GM23338 (cell line): ENCODE results near the gene UBA5. TPM values are rescaled to one million over a fixed set of nuclear protein-coding genes. Genes with fewer than 3 reads are reported as not detected.
A peak's percentile ranks its signal among the peaks of the same experiment; 100 is the strongest.
"Not testable (repeated sequence)": the region's sequence is repeated elsewhere in the genome, so short reads cannot be mapped to it uniquely, and the experiment has no call there.

Source experiments
- ATAC-seq: fragments of 200-7000 bp; cut with Tn5 transposase; 3 replicates; pipeline ENCODE4 v1.9.1; 2020
- DNase-seq: peaks from one replicate; pipeline ENCODE4 v3.0.0-alpha.2; 2015; ENCODE audit warnings: low spot score
- H2AFZ ChIP-seq: fragments of 200-600 bp; sonication (generic); 2 replicates; pipeline ENCODE4 v1.8.0; 2016; ENCODE audit warnings: antibody characterized with exemption, mild to moderate bottlenecking, moderate library complexity
- H3F3A ChIP-seq: fragments of 200-600 bp; sonication (generic); replicated peaks from 2 replicates; pipeline ENCODE4 v1.8.0; 2017; ENCODE audit warnings: antibody characterized with exemption, mixed run types, low read depth
- H3K27ac ChIP-seq: fragments of 200-600 bp; sonication (generic); 2 replicates; pipeline ENCODE4 v1.6.1; 2016; ENCODE audit warnings: low read depth
- H3K27me3 ChIP-seq: fragments of 200-600 bp; sonication (generic); 2 replicates; pipeline ENCODE4 v1.8.0; 2016; ENCODE audit warnings: mild to moderate bottlenecking, mixed run types, moderate library complexity; ENCODE audit not compliant: insufficient read depth
- H3K36me3 ChIP-seq: fragments of 200-600 bp; sonication (generic); 2 replicates; pipeline ENCODE4 v1.8.0; 2016; ENCODE audit warnings: mild to moderate bottlenecking; ENCODE audit not compliant: insufficient read depth
- H3K4me1 ChIP-seq: fragments of 200-600 bp; sonication (generic); 2 replicates; pipeline ENCODE4 v1.8.0; 2016; ENCODE audit warnings: mild to moderate bottlenecking, moderate library complexity; ENCODE audit not compliant: insufficient read depth
- H3K4me2 ChIP-seq: fragments of 200-600 bp; sonication (generic); 2 replicates; pipeline ENCODE4 v1.7.1; 2017; ENCODE audit warnings: mixed run types
- H3K4me3 ChIP-seq: fragments of 200-600 bp; sonication (generic); 2 replicates; pipeline ENCODE4 v1.6.1; 2016; ENCODE audit warnings: mixed run types
- H3K79me2 ChIP-seq: fragments of 200-600 bp; sonication (generic); replicated peaks from 2 replicates; pipeline ENCODE4 v1.8.0; 2017; ENCODE audit warnings: mild to moderate bottlenecking; ENCODE audit not compliant: insufficient read depth
- H3K9me2 ChIP-seq: fragments of 200-600 bp; sonication (generic); 2 replicates; pipeline ENCODE4 v1.8.0; 2017; ENCODE audit not compliant: insufficient read depth
- H4K20me1 ChIP-seq: fragments of 200-600 bp; sonication (generic); replicated peaks from 2 replicates; pipeline ENCODE4 v1.8.0; 2017; ENCODE audit warnings: mild to moderate bottlenecking; ENCODE audit not compliant: insufficient read depth
- H3K27ac Mint-ChIP-seq: 2 replicates; pipeline ENCODE4 v1.8.0; 2020; ENCODE audit warnings: inconsistent platforms, mild to moderate bottlenecking, moderate library complexity, mixed read lengths
- H3K27me3 Mint-ChIP-seq: 3 replicates; pipeline ENCODE4 v1.8.0; 2022; ENCODE audit warnings: low read depth, mild to moderate bottlenecking, moderate library complexity, mixed read lengths, inconsistent platforms; ENCODE audit not compliant: insufficient read depth, poor library complexity
- H3K36me3 Mint-ChIP-seq: 3 replicates; pipeline ENCODE4 v1.8.0; 2021; ENCODE audit warnings: low read depth, mild to moderate bottlenecking, inconsistent platforms, moderate library complexity, mixed read lengths
- H3K4me1 Mint-ChIP-seq: 3 replicates; pipeline ENCODE4 v1.8.0; 2020; ENCODE audit warnings: mild to moderate bottlenecking, inconsistent platforms, mixed read lengths
- H3K4me3 Mint-ChIP-seq: 3 replicates; pipeline ENCODE4 v1.8.0; 2021; ENCODE audit warnings: moderate library complexity, mild to moderate bottlenecking, inconsistent platforms, mixed read lengths
- H3K9me3 Mint-ChIP-seq: 3 replicates; pipeline ENCODE4 v1.8.0; 2020; ENCODE audit warnings: moderate library complexity, mild to moderate bottlenecking, inconsistent platforms, mixed read lengths
- EZH2phosphoT487 ChIP-seq: fragments of 200-600 bp; sonication (generic); IDR thresholded peaks from one replicate; pipeline ENCODE4 v1.8.1; 2018; ENCODE audit warnings: antibody characterized with exemption; ENCODE audit not compliant: unreplicated experiment
- POLR2AphosphoS5 ChIP-seq: IDR thresholded peaks from 2 replicates; pipeline ENCODE4 v1.6.1; 2016; ENCODE audit warnings: antibody characterized with exemption, low read depth
- REST ChIP-seq: IDR thresholded peaks from one replicate; pipeline ENCODE4 v1.6.1; 2018; ENCODE audit warnings: antibody characterized with exemption; ENCODE audit not compliant: unreplicated experiment
- ZNF462 ChIP-seq: fragments of 250-450 bp; sonication (Bioruptor Pico); IDR thresholded peaks from 2 replicates; pipeline ENCODE4 v1.5.0; 2020; ENCODE audit warnings: mild to moderate bottlenecking, moderate library complexity
- long read RNA-seq: library from polyadenylated mRNA; unstranded; transcript quantifications from one replicate; pipeline ENCODE4 v2.0.0, GENCODE V29; 2020; ENCODE audit not compliant: unreplicated experiment
- polyA plus RNA-seq: library from polyadenylated mRNA; unstranded; fragments of >200 nt; fragmentation: Nextera tagmentation; extraction: Ambion mirVana; gene quantifications from 2 replicates; pipeline ENCODE4 v1.2.1, GENCODE V29; 2016
- total RNA-seq: library from RNA; depleted of rRNA; stranded (reverse); fragments of >200 nt; shearing (Covaris generic); gene quantifications from 2 replicates; pipeline ENCODE4 v1.2.3, GENCODE V29; 2014; rRNA removed

Gene UBA5
- total RNA-seq = 51.5 and 52.2 TPM in 2 replicates
- polyA plus RNA-seq = 17.9 and 22.8 TPM in 2 replicates
- long read RNA-seq, transcript UBA5-202 (12 exons, 3,705 nt) = major isoform, 42 of 48 reads
- long read RNA-seq, partial matches to known transcripts = 0 of 48 reads
- long read RNA-seq, other reads (novel, unspliced or antisense) = 5 of 48 reads

GRCh38 chr3:132660052-132660810 is at the start of gene UBA5:
UBA5 (plus strand) TSS chr3:132660329; CDS start chr3:132660538, 209 bp downstream.
- Mint-ChIP-seq H3K4me1 (peaks cover 12% of the 10 kb centered on the region; the same call in 2 of the 3 replicates), H3K27ac (peak within 1 kb of the TSS; percentile 95), H3K4me3 (peak within 1 kb of the TSS; percentile 98), H3K27me3 (no peaks in the 10 kb centered on the region), H3K36me3 (no peaks in the 10 kb centered on the region), H3K9me3 (no peaks in the 10 kb centered on the region)
- ATAC-seq = peak; percentile 78
- no peaks in the 10 kb centered on the region for H3F3A ChIP-seq
- peaks cover 45% of the 10 kb centered on the region for H3K79me2 ChIP-seq
- no peaks in the 10 kb centered on the region for H3K9me2 ChIP-seq
- H4K20me1 ChIP-seq = no peaks in the 10 kb centered on the region
- peak within 1 kb of the TSS; percentile 73 for H3K27ac ChIP-seq
- peak within 1 kb of the TSS; percentile 94 for H3K4me2 ChIP-seq
- H3K4me3 ChIP-seq = peak within 1 kb of the TSS; percentile 89
- peak; percentile 72 for DNase-seq
- H3K36me3 ChIP-seq = no peaks in the 10 kb centered on the region
- TF ChIP-seq REST = peak; percentile 2
- TF ChIP-seq ZNF462 (CRISPR knock-in tag) = no peak
- TF ChIP-seq EZH2phosphoT487 = no peak
- peak; percentile 76 for TF ChIP-seq POLR2AphosphoS5
- H3K27me3 ChIP-seq = no peaks in the 10 kb centered on the region
- no peaks in the 10 kb centered on the region; the same call in 1 of the 2 replicates for H3K4me1 ChIP-seq
- peak within 1 kb of the TSS; percentile 98 for H2AFZ ChIP-seq

- not testable (repeated sequence) for H3K36me3 ChIP-seq, H3K4me1 Mint-ChIP-seq, H4K20me1 ChIP-seq
These were observed 44.8 kb upstream of the UBA5 start for GRCh38 chr3:132615301-132615700.

More at GRCh38 chr3:132615301-132615700, 44.8 kb upstream of the UBA5 start:
- not testable (repeated sequence) for ATAC-seq, H3F3A ChIP-seq, H3K4me3 ChIP-seq, H3K9me2 ChIP-seq, H3K79me2 ChIP-seq, H3K4me3 Mint-ChIP-seq, H3K27ac Mint-ChIP-seq, H2AFZ ChIP-seq, H3K4me1 ChIP-seq, DNase-seq, H3K9me3 Mint-ChIP-seq, H3K4me2 ChIP-seq, H3K27me3 Mint-ChIP-seq, H3K27me3 ChIP-seq, H3K27ac ChIP-seq
- peaks cover 22% of the 10 kb centered on the region for H3K36me3 Mint-ChIP-seq
